ENCODE results near the gene PIK3CG. TPM values are rescaled to one million over a fixed set of nuclear protein-coding genes. Genes with fewer than 3 reads are reported as not detected.

PIK3CG gene
- total RNA-seq, 4 donors from 2014 or later = 4.6 to 13.5 (median 10.2) TPM

DNA sequence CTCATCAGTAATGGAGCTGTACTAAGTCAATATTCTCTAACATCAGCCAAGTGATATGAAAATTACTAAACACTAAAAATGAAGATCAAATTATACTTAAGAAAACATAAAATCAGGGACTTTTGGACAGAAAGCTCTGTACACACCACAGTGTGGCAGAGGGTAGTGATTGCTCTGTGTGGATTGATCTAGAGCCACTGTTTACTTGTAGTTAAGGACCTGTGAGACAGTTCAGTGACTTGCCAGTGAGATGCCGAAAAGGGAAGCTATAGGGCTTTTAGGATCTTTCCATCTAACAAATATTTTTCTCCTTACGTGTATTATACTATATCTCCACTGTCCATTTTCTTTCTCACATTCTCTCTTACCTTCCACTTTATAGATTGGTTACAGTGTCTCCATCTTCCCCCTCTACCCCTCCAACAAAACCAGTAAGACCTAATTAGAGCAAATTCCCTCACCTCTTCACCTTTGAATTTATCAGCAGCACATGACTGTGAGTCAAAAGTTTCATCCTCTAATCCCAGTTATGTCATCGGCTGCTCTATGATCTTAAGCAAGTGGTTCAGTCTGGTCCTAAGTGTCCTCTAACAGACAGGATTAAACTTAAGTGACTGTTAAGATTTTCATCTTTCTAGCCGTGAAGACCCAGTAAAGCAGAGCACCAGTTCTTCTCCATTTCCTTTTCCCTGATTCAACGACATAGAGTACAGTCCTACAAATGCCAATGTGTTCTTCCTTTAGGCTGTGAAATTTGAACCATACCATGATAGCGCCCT is 6.9 kb downstream of the PIK3CG start:
- Histone ChIP-seq H3K4me1 (no peaks in the 10 kb centered on the region), H3K9me3 (no peaks in the 10 kb centered on the region), H3K36me3 (no peaks in the 10 kb centered on the region), H3K27me3 (no peaks in the 10 kb centered on the region), H3K4me3 (no peak overlapping the region), H3K27ac (no peak overlapping the region)
- TF ChIP-seq, protein P1, sequence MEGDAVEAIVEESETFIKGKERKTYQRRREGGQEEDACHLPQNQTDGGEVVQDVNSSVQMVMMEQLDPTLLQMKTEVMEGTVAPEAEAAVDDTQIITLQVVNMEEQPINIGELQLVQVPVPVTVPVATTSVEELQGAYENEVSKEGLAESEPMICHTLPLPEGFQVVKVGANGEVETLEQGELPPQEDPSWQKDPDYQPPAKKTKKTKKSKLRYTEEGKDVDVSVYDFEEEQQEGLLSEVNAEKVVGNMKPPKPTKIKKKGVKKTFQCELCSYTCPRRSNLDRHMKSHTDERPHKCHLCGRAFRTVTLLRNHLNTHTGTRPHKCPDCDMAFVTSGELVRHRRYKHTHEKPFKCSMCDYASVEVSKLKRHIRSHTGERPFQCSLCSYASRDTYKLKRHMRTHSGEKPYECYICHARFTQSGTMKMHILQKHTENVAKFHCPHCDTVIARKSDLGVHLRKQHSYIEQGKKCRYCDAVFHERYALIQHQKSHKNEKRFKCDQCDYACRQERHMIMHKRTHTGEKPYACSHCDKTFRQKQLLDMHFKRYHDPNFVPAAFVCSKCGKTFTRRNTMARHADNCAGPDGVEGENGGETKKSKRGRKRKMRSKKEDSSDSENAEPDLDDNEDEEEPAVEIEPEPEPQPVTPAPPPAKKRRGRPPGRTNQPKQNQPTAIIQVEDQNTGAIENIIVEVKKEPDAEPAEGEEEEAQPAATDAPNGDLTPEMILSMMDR (IDR thresholded peaks at IDR 0.05) = no peak
- TF ChIP-seq POLR2A (IDR thresholded peaks at IDR 0.05) = no peak
- no peak for DNase-seq
- intact Hi-C loops (cut with DNase I; ENCODE audit: low total_unique reads) = no loop called here

- Histone ChIP-seq H3K4me3 (no peak overlapping the region), H3K4me1 (no peaks in the 10 kb centered on the region), H3K9me3 (no peaks in the 10 kb centered on the region), H3K36me3 (no peaks in the 10 kb centered on the region), H3K27me3 (no peaks in the 10 kb centered on the region), H3K27ac (no peak overlapping the region)
- intact Hi-C loops (cut with DNase I; ENCODE audit: low total_unique reads) = no loop called here
- no peak for TF ChIP-seq POLR2A (IDR thresholded peaks at IDR 0.05)
- TF ChIP-seq, protein P1 (IDR thresholded peaks at IDR 0.05) = no peak
- no peak for DNase-seq
Measured at GRCh38 chr7:106872763-106873162, 7.7 kb downstream of the PIK3CG start.

- Histone ChIP-seq H3K4me1 (no peaks in the 10 kb centered on the region), H3K27me3 (no peaks in the 10 kb centered on the region), H3K4me3 (no peak overlapping the region), H3K36me3 (no peaks in the 10 kb centered on the region), H3K27ac (no peak overlapping the region), H3K9me3 (no peaks in the 10 kb centered on the region)
- TF ChIP-seq, protein P1 (IDR thresholded peaks at IDR 0.05) = no peak
- no peak for TF ChIP-seq POLR2A (IDR thresholded peaks at IDR 0.05)
- intact Hi-C loops (cut with DNase I; ENCODE audit: low total_unique reads) = no loop called here
- no peak for DNase-seq
Measured at GRCh38 chr7:106874076-106874475, 9.0 kb downstream of the PIK3CG start.

GRCh38 chr7:106875508-106875907 is 10.4 kb downstream of the PIK3CG start:
- no peak for TF ChIP-seq POLR2A (IDR thresholded peaks at IDR 0.05)
- TF ChIP-seq, protein P1 (IDR thresholded peaks at IDR 0.05) = no peak
- Histone ChIP-seq H3K9me3 (no peaks in the 10 kb centered on the region), H3K27ac (no peak overlapping the region), H3K4me1 (no peaks in the 10 kb centered on the region), H3K4me3 (no peak overlapping the region), H3K36me3 (no peaks in the 10 kb centered on the region), H3K27me3 (no peaks in the 10 kb centered on the region)
- DNase-seq = no peak
- intact Hi-C loops (cut with DNase I; ENCODE audit: low total_unique reads) = no loop called here

DNA sequence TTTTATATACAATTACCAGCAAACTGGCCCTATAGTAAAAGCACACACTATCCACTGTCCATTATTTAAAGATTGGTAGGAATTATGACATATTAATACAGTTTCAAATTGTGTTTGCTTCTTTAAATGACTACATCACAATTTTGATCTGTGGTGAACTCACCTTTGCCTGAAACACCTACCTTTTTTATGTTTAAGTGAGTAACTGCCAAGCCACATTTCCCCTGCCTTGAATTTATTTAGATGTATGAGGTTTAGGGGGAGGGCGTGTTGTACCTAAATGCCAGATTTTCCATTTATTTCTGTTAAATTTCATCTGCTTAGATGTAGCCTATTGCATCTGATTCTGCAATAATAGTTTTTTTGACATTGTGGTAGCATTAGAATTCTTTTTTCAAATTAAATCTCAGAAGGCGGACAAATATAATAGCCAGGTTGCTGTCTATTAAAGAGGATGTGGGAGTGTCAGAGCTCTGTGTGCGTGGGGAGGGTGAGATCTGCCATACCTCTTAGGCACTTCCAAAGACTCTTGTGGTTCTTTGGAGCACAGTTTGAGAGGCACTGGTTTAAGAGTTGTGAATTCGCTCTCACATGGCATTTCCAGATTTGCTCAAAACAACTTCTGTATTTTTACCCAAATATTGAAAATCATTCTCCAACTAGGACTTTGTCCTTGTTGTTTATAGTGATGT is 13.8 kb downstream of the PIK3CG start:
- intact Hi-C loops (cut with DNase I; ENCODE audit: low total_unique reads) = no loop called here
- H3K36me3 ChIP-seq = no peaks in the 10 kb centered on the region
- no peaks in the 10 kb centered on the region for H3K9me3 ChIP-seq
- no peak overlapping the region for H3K27ac ChIP-seq
- DNase-seq = no peak
- H3K4me3 ChIP-seq = no peak overlapping the region
- H3K27me3 ChIP-seq = no peaks in the 10 kb centered on the region
- TF ChIP-seq POLR2A (IDR thresholded peaks at IDR 0.05) = no peak
- TF ChIP-seq, protein P1 (IDR thresholded peaks at IDR 0.05) = no peak
- no peaks in the 10 kb centered on the region for H3K4me1 ChIP-seq
